Progenitor cell of endocrine pancreas (in vitro differentiated cells): ENCODE data around the gene UBC. TPM values are rescaled to one million over a fixed set of nuclear protein-coding genes. Genes with fewer than 3 reads are reported as not detected.
"Not testable (repeated sequence)": the region's sequence is repeated elsewhere in the genome, so short reads cannot be mapped to it uniquely, and the experiment has no call there.

Experiments
- DNase-seq: peaks from one replicate; pipeline ENCODE4 v3.0.0; 2021; ENCODE audit warnings: low spot score; ENCODE audit not compliant: unreplicated experiment
- H3K27ac Mint-ChIP-seq: 2 replicates; pipeline ENCODE4 v1.8.0; 2021; ENCODE audit warnings: mild to moderate bottlenecking, moderate library complexity, mixed read lengths
- H3K27me3 Mint-ChIP-seq: 2 replicates; pipeline ENCODE4 v1.8.0; 2021; ENCODE audit warnings: mixed read lengths
- H3K36me3 Mint-ChIP-seq: 2 replicates; pipeline ENCODE4 v1.8.0; 2022; ENCODE audit warnings: mixed read lengths; ENCODE audit not compliant: insufficient read depth
- H3K4me1 Mint-ChIP-seq: 2 replicates; pipeline ENCODE4 v1.8.0; 2021; ENCODE audit warnings: low read depth, mixed read lengths
- H3K4me3 Mint-ChIP-seq: 2 replicates; pipeline ENCODE4 v1.8.0; 2021; ENCODE audit warnings: low read depth, mild to moderate bottlenecking, moderate library complexity, mixed read lengths
- H3K9me3 Mint-ChIP-seq: 2 replicates; pipeline ENCODE4 v1.8.0; 2021; ENCODE audit warnings: low read depth, mixed read lengths
- CTCF ChIP-seq: fragments of 200-600 bp; sonication (generic); IDR thresholded peaks from one replicate; pipeline ENCODE4 v1.5.0; 2021; ENCODE audit warnings: antibody characterized with exemption, mild to moderate bottlenecking; ENCODE audit not compliant: unreplicated experiment
- total RNA-seq: library from RNA; stranded (reverse); gene quantifications from 2 replicates; pipeline ENCODE4 v1.2.1, GENCODE V29; 2021

The UBC gene
- total RNA-seq, 1 donor from 2014 or later = 645 TPM

GRCh38 chr12:124881123-124881522, 33.3 kb downstream of the UBC start:
- Mint-ChIP-seq H3K27ac (peak overlapping the region; percentile 45), H3K4me3 (no peak overlapping the region)

GRCh38 chr12:124880335-124880734, 34.1 kb downstream of the UBC start:
- H3K9me3 Mint-ChIP-seq, H3K4me3 Mint-ChIP-seq, H3K27ac Mint-ChIP-seq, H3K27me3 Mint-ChIP-seq, H3K36me3 Mint-ChIP-seq, DNase-seq: not testable (repeated sequence)
- H3K4me1 Mint-ChIP-seq = peaks cover 23% of the 10 kb centered on the region

More at GRCh38 chr12:124881123-124881522, 33.3 kb downstream of the UBC start:
- H3K4me1 Mint-ChIP-seq = peaks cover 22% of the 10 kb centered on the region
- no peak for DNase-seq
- no peaks in the 10 kb centered on the region for H3K27me3 Mint-ChIP-seq
- no peaks in the 10 kb centered on the region for H3K9me3 Mint-ChIP-seq
- no peak for TF ChIP-seq CTCF
- no peaks in the 10 kb centered on the region for H3K36me3 Mint-ChIP-seq

- TF ChIP-seq CTCF = no peak
- Mint-ChIP-seq H3K27me3 (no peaks in the 10 kb centered on the region), H3K4me3 (no peak overlapping the region), H3K27ac (no peak overlapping the region), H3K36me3 (no peaks in the 10 kb centered on the region), H3K4me1 (peaks cover 21% of the 10 kb centered on the region), H3K9me3 (no peaks in the 10 kb centered on the region)
- no peak for DNase-seq
Observed at GRCh38 chr12:124878795-124879516, 35.5 kb downstream of the UBC start.

GRCh38 chr12:124877423-124877822, 37.0 kb downstream of the UBC start:
- Mint-ChIP-seq H3K27me3 (no peaks in the 10 kb centered on the region), H3K4me1 (peaks cover 15% of the 10 kb centered on the region), H3K9me3 (no peaks in the 10 kb centered on the region), H3K27ac (no peak overlapping the region), H3K36me3 (no peaks in the 10 kb centered on the region), H3K4me3 (no peak overlapping the region)
- DNase-seq = no peak
- TF ChIP-seq CTCF = no peak

GRCh38 chr12:124876171-124876570, 38.3 kb downstream of the UBC start:
- H3K4me3 Mint-ChIP-seq = no peak overlapping the region
- no peak for TF ChIP-seq CTCF
- H3K27me3 Mint-ChIP-seq = peaks cover 5% of the 10 kb centered on the region
- H3K36me3 Mint-ChIP-seq = no peaks in the 10 kb centered on the region
- H3K27ac Mint-ChIP-seq = peak overlapping the region; percentile 34
- DNase-seq = no peak
- peaks cover 18% of the 10 kb centered on the region for H3K4me1 Mint-ChIP-seq
- H3K9me3 Mint-ChIP-seq = no peaks in the 10 kb centered on the region

- no peak overlapping the region for H3K27ac Mint-ChIP-seq
- H3K36me3 Mint-ChIP-seq = no peaks in the 10 kb centered on the region
- H3K27me3 Mint-ChIP-seq = peaks cover 6% of the 10 kb centered on the region
- H3K4me1 Mint-ChIP-seq = peaks cover 18% of the 10 kb centered on the region
- TF ChIP-seq CTCF = no peak
- no peak overlapping the region for H3K4me3 Mint-ChIP-seq
- H3K9me3 Mint-ChIP-seq = no peaks in the 10 kb centered on the region
- DNase-seq = no peak
Observed at GRCh38 chr12:124875803-124876132, 38.7 kb downstream of the UBC start.
